A549 (cell line): Measurements from ENCODE around the gene PRR22. TPM values are rescaled to one million over a fixed set of nuclear protein-coding genes. Genes with fewer than 3 reads are reported as not detected.

Source experiments
- ATAC-seq, 2 experiments: fragments of 200-7000 bp in 1 of 2; fragments of >200 bp in 1 of 2; cut with Nextera tagmentation in 1 of 2; cut with Tn5 transposase in 1 of 2; 3 replicates each; pipeline versions ENCODE4 v1.8.0 to v1.9.1; 2018 to 2020; ENCODE audit warnings: mild to moderate bottlenecking in 1 of 2, moderate library complexity in 1 of 2
- CTCF ChIA-PET: fragments of 300-600 bp; sonication (Branson Sonifier 250); formaldehyde crosslinking; extraction: SDS; loops from one replicate; lab custom pipeline; 2021; ENCODE audit warnings: antibody characterized with exemption, inconsistent platforms; lab: Yijun Ruan, JAX
- POLR2A ChIA-PET: fragments of 350-600 bp; formaldehyde crosslinking; extraction: SDS; loops from one replicate; lab custom pipeline; 2021; ENCODE audit warnings: antibody characterized with exemption, inconsistent platforms; lab: Yijun Ruan, JAX
- DNase-seq, 2 experiments: peaks; one replicate each; pipeline versions ENCODE4 v3.0.0 to v3.0.0-alpha.2; 2011 to 2016; ENCODE audit warnings: low read depth in 1 of 2, low spot score in 1 of 2
- FAIRE-seq: peaks from 2 replicates; lab custom pipeline; 2011; peaks lifted over from hg19 to GRCh38; lab: Jason Lieb, UNC
- H3K27ac ChIP-seq, 2 experiments: fragments of >200 bp; sonication (Bioruptor Twin); formaldehyde crosslinking; 3 replicates each; pipeline ENCODE4 v1.5.1; 2016 to 2017
- H3K4me1 ChIP-seq: fragments of >200 bp; sonication (Bioruptor Twin); formaldehyde crosslinking; 3 replicates; pipeline ENCODE4 v1.6.1; 2016
- H3K4me2 ChIP-seq: fragments of >200 bp; sonication (Bioruptor Twin); formaldehyde crosslinking; 3 replicates; pipeline ENCODE4 v1.6.1; 2016
- H3K4me3 ChIP-seq: fragments of >200 bp; sonication (Bioruptor Twin); formaldehyde crosslinking; 3 replicates; pipeline ENCODE4 v1.5.1; 2016
- H3K9me3 ChIP-seq: fragments of >200 bp; sonication (Bioruptor Twin); formaldehyde crosslinking; 3 replicates; pipeline ENCODE4 v1.6.1; 2016
- ATOH8 ChIP-seq: fragments of 250-450 bp; sonication (Bioruptor Pico); IDR thresholded peaks from 2 replicates; pipeline ENCODE4 v1.5.0; 2020; ENCODE audit warnings: low read depth, mild to moderate bottlenecking, moderate library complexity
- BHLHE40 ChIP-seq: IDR thresholded peaks from 2 replicates; pipeline ENCODE4 v1.6.1; 2012; ENCODE audit warnings: low read depth, low read length, inconsistent platforms
- CBX2 ChIP-seq: fragments of 200-600 bp; sonication (generic); IDR thresholded peaks from 2 replicates; pipeline ENCODE4 v1.6.1; 2016; ENCODE audit warnings: low read depth, mild to moderate bottlenecking, borderline replicate concordance
- CBX8 ChIP-seq: fragments of 200-600 bp; sonication (generic); IDR thresholded peaks from 2 replicates; pipeline ENCODE4 v1.6.1; 2016
- CHD2 ChIP-seq: fragments of 150-350 bp; IDR thresholded peaks from 2 replicates; pipeline ENCODE4 v1.6.1; 2014; ENCODE audit warnings: low read length; ENCODE audit not compliant: partially characterized antibody
- E2F6 ChIP-seq: IDR thresholded peaks from 2 replicates; pipeline ENCODE4 v1.6.1; 2012; ENCODE audit warnings: low read depth, borderline replicate concordance
- ESRRA ChIP-seq: fragments of 150-350 bp; IDR thresholded peaks from 2 replicates; pipeline ENCODE4 v1.6.1; 2014; ENCODE audit warnings: mild to moderate bottlenecking, low read length, borderline replicate concordance
- HOXA7 ChIP-seq: fragments of 250-450 bp; sonication (Bioruptor Pico); IDR thresholded peaks from 2 replicates; pipeline ENCODE4 v1.5.0; 2020; ENCODE audit warnings: mild to moderate bottlenecking, moderate library complexity
- HOXB5 ChIP-seq: fragments of 250-450 bp; sonication (Bioruptor Pico); IDR thresholded peaks from 2 replicates; pipeline ENCODE4 v1.5.0; 2020; ENCODE audit warnings: mild to moderate bottlenecking, moderate library complexity
- JUN ChIP-seq, 2 experiments: fragments of >200 bp; sonication (Bioruptor Twin); formaldehyde crosslinking; IDR thresholded peaks; 2 replicates in 1 of 2; 3 replicates in 1 of 2; pipeline ENCODE4 v1.6.1; 2016 to 2017
- KDM5A ChIP-seq: fragments of 200-600 bp; sonication (generic); IDR thresholded peaks from 2 replicates; pipeline ENCODE4 v1.6.1; 2016; ENCODE audit warnings: antibody characterized with exemption, mild to moderate bottlenecking
- MAZ ChIP-seq: fragments of 150-350 bp; IDR thresholded peaks from 2 replicates; pipeline ENCODE4 v1.6.1; 2014; ENCODE audit warnings: antibody characterized with exemption, low read depth, low read length, borderline replicate concordance
- MYC ChIP-seq: IDR thresholded peaks from 2 replicates; pipeline ENCODE4 v1.6.1; 2012; ENCODE audit warnings: mild to moderate bottlenecking, inconsistent platforms, low read length, improper control_type of control experiment, borderline replicate concordance
- NFE2L2 ChIP-seq: fragments of 150-350 bp; conservative IDR thresholded peaks from 2 replicates; pipeline ENCODE4 v1.6.1; 2014; ENCODE audit warnings: low read length
- POLR2A ChIP-seq: IDR thresholded peaks from 2 replicates; pipeline ENCODE4 v1.6.1; 2012; ENCODE audit warnings: mild to moderate bottlenecking, low read length
- POLR2AphosphoS2 ChIP-seq: conservative IDR thresholded peaks from 2 replicates; pipeline ENCODE4 v1.6.1; 2012; ENCODE audit warnings: low read length, improper control_type of control experiment, inconsistent platforms
- RAD21 ChIP-seq, 2 experiments: fragments of >200 bp in 1 of 2; sonication (Bioruptor Twin) in 1 of 2; formaldehyde crosslinking in 1 of 2; IDR thresholded peaks in 1 of 2; conservative IDR thresholded peaks in 1 of 2; 2 replicates in 1 of 2; 3 replicates in 1 of 2; pipeline ENCODE4 v1.6.1; 2012 to 2018; ENCODE audit warnings: inconsistent platforms in 1 of 2
- RCOR1 ChIP-seq: fragments of 150-350 bp; IDR thresholded peaks from 2 replicates; pipeline ENCODE4 v1.6.1; 2014; ENCODE audit warnings: antibody characterized with exemption, low read length, low read depth
- RNF2 ChIP-seq: fragments of 200-600 bp; sonication (generic); IDR thresholded peaks from 2 replicates; pipeline ENCODE4 v1.6.1; 2016; ENCODE audit warnings: low read depth, mild to moderate bottlenecking, antibody characterized with exemption, moderate library complexity, borderline replicate concordance
- SMC3 ChIP-seq: fragments of >200 bp; sonication (Bioruptor Twin); formaldehyde crosslinking; IDR thresholded peaks from 3 replicates; pipeline ENCODE4 v1.6.1; 2018; ENCODE audit warnings: inconsistent platforms
- TP53 ChIP-seq: fragments of 250-450 bp; sonication (Bioruptor Pico); IDR thresholded peaks from 2 replicates; pipeline ENCODE4 v1.5.0; 2021; ENCODE audit warnings: mild to moderate bottlenecking, moderate library complexity
- ZC3H11A ChIP-seq: fragments of 450-650 bp; IDR thresholded peaks from 2 replicates; pipeline ENCODE4 v1.6.1; 2014; ENCODE audit warnings: antibody characterized with exemption, mild to moderate bottlenecking
- ZFP36 ChIP-seq: fragments of 450-650 bp; IDR thresholded peaks from 2 replicates; pipeline ENCODE4 v1.6.1; 2014; ENCODE audit warnings: borderline replicate concordance; ENCODE audit not compliant: partially characterized antibody
- whole genome bisulfite sequencing: methylation state at CpG from one replicate; pipeline ENCODE4 v1.1.6; 2017; ENCODE audit errors: missing lambda C conversion rate; 5-methylcytosine and 5-hydroxymethylcytosine counted together
- polyA plus RNA-seq, 4 experiments: library from polyadenylated mRNA; depleted of rRNA in 3 of 4; stranded (reverse); fragments of >200 nt; fragmentation: RNase III in 1 of 4; extraction: RNeasy Plus Mini Kit Qiagen cat#74134 plus additional on column Dnase treatment in 1 of 4; gene quantifications; 2 replicates in 3 of 4; 3 replicates in 1 of 4; pipeline ENCODE4 v1.2.3, GENCODE V29; 2011 to 2017
- TF ChIP-seq, protein P1 (sequence below): fragments of >200 bp; sonication (Bioruptor Twin); formaldehyde crosslinking; IDR thresholded peaks from 3 replicates; pipeline ENCODE4 v1.6.1; 2016
- TF ChIP-seq, protein P2 (sequence below): IDR thresholded peaks from 2 replicates; pipeline ENCODE4 v1.6.1; 2012

The PRR22 gene
- polyA plus RNA-seq, 2 of the 4 experiments (the other 2 are of a cell fraction) = 0.65 to 2.2 TPM

GRCh38 chr19:5767949-5768348, 16.6 kb downstream of the PRR22 start:
- no peak for TF ChIP-seq TP53 (CRISPR knock-in tag)
- H3K9me3 ChIP-seq = no peaks in the 10 kb centered on the region
- DNase-seq (no peak), ATAC-seq (no peak), FAIRE-seq (no peak)
- H3K4me1 ChIP-seq = no peaks in the 10 kb centered on the region
- WGBS = 91% methylated on average over 10 of the region's 10 CpGs
- ChIA-PET CTCF (interaction anchor here (0.6 to 0.8 kb wide), 2 partner anchors 26 to 27 kb away, joined by 3 read pairs; no protein-coding TSS in a partner anchor), POLR2A (no interaction called here)
- H3K4me3 ChIP-seq = no peak overlapping the region
- H3K4me2 ChIP-seq = no peak overlapping the region
- no peak overlapping the region for H3K27ac ChIP-seq

DNA sequence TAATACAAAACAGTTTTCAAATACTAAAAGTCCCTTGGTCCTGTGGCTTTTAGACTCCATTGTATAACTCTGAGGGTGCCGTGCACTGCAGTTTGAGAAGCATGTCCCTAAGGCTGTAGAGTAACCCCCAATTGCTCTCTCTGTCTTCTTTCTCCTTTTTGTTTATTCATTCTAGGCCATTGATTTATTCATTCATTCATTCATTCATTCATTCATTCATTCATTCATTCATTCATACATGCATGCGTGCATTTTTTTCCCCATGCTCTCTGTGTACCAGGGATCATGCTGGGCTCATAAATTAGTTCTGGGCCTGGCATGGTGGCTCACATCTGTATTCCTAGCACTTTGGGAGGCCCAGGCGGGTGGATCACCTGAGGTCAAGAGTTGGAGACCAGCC, 19.3 kb downstream of the PRR22 start:
- ATAC-seq = no peak

DNA sequence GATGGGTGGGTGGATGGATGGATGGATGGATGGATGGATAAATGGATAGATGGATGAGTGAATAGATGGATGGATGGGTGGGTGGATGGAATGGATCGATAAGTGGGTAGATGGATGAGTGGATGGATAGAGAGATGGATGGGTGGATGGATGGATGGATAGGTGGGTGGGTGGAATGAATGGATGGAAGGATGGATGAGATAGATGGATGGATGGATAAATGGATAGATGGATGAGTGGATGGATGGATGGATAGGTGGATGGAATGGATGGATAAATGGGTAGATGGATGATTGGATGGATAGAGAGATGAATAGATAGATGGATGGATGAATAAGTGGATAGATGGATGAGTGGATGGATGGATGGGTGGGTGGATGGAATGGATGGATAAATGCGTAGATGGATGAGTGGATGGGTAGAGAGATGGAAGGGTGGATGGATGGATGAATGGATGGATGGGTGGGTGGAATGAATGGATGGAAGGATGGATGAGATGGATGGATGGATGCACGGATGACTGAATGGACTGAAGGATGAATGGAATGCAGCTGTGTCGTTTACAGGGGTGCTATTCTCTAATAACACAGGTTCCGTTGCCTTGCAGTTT, 21.8 kb downstream of the PRR22 start:
- ChIA-PET POLR2A (no interaction called here), CTCF (no interaction called here)
- no peak for FAIRE-seq
- no peak for ATAC-seq
- Histone ChIP-seq H3K27ac (no peak overlapping the region), H3K4me2 (no peak overlapping the region), H3K9me3 (no peaks in the 10 kb centered on the region), H3K4me3 (no peak overlapping the region), H3K4me1 (no peaks in the 10 kb centered on the region)
- DNase-seq = no peak
- no peak for TF ChIP-seq KDM5A
- no peak for TF ChIP-seq MYC
- no peak for TF ChIP-seq E2F6
- no peak for TF ChIP-seq SMC3
- TF ChIP-seq CBX2 = no peak
- no peak for TF ChIP-seq RAD21 (conservative IDR thresholded peaks at IDR 0.05 in 1 of 2, IDR thresholded peaks at IDR 0.05 in 1 of 2)
- no peak for TF ChIP-seq JUN (IDR thresholded peaks at IDR 0.05)
- TF ChIP-seq TP53 (CRISPR knock-in tag) = no peak
- TF ChIP-seq CHD2 = no peak
- no peak for TF ChIP-seq BHLHE40
- TF ChIP-seq RNF2 = no peak
- 56% methylated on average over 5 of the region's 5 CpGs for WGBS

More for the DNA sequence above, 19.3 kb downstream of the PRR22 start:
- WGBS = 100% methylated on average over 3 of the region's 3 CpGs
- DNase-seq = no peak
- no peak for TF ChIP-seq POLR2A
- CTCF ChIA-PET = interaction anchor here (0.8 kb wide), 1 partner anchor 22 kb away, joined by 3 read pairs; no protein-coding TSS in a partner anchor
- POLR2A ChIA-PET = interaction anchor here (0.6 kb wide), 1 partner anchor 45 kb away, joined by 3 read pairs; the partner anchor contains the start of genes CATSPERD and LONP1
- Histone ChIP-seq H3K27ac (no peak overlapping the region), H3K4me2 (no peak overlapping the region), H3K4me1 (no peaks in the 10 kb centered on the region), H3K9me3 (no peaks in the 10 kb centered on the region), H3K4me3 (no peak overlapping the region)
- no peak for FAIRE-seq

GRCh38 chr19:5753743-5754142, 30.8 kb downstream of the PRR22 start:
- FAIRE-seq = no peak
- POLR2A ChIA-PET = no interaction called here
- Histone ChIP-seq H3K4me2 (no peak overlapping the region), H3K4me3 (no peak overlapping the region), H3K4me1 (no peaks in the 10 kb centered on the region), H3K27ac (no peak overlapping the region), H3K9me3 (no peaks in the 10 kb centered on the region)
- no peak for DNase-seq
- TF ChIP-seq ZC3H11A (no peak), CBX8 (no peak), MAZ (no peak)
- WGBS = 66% methylated on average over 6 of the region's 6 CpGs
- no peak for ATAC-seq
- CTCF ChIA-PET = no interaction called here

DNA sequence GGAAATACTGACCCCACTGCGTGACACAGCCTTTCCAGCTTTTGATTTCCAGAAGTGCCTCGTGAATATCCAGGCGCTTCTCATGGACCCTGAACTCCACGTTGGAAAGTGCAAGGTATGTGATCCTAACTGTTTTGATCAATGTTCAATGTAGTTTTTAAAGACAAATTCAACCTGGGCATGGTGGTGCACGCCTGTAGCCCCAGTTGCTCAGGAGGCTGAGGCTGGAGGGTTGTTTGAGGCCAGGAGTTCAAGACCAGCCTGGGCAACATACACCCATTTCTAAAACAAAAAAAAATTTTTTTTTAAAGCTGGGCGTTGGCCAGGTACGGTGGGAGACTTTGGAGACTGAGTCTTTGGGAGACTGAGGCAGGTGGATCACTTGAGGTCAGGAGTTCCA, 32.8 kb downstream of the PRR22 start:
- no peak for FAIRE-seq
- WGBS = 75% methylated on average over 7 of the region's 7 CpGs
- no peaks in the 10 kb centered on the region for H3K9me3 ChIP-seq
- no peak overlapping the region for H3K4me3 ChIP-seq
- DNase-seq = no peak
- H3K27ac ChIP-seq = no peak overlapping the region
- ChIA-PET CTCF (interaction anchor here (1.6 kb wide), 1 partner anchor 53 kb away, joined by 4 read pairs; no protein-coding TSS in a partner anchor), POLR2A (no interaction called here)
- ATAC-seq = no peak
- no peaks in the 10 kb centered on the region for H3K4me1 ChIP-seq
- H3K4me2 ChIP-seq = no peak overlapping the region
- TF ChIP-seq MYC (no peak), NFE2L2 (no peak), RCOR1 (no peak), HOXB5 (CRISPR knock-in tag) (no peak), ZC3H11A (no peak), HOXA7 (no peak), ESRRA (no peak), ATOH8 (no peak), ZFP36 (no peak), POLR2AphosphoS2 (no peak)
- TF ChIP-seq, protein P1, sequence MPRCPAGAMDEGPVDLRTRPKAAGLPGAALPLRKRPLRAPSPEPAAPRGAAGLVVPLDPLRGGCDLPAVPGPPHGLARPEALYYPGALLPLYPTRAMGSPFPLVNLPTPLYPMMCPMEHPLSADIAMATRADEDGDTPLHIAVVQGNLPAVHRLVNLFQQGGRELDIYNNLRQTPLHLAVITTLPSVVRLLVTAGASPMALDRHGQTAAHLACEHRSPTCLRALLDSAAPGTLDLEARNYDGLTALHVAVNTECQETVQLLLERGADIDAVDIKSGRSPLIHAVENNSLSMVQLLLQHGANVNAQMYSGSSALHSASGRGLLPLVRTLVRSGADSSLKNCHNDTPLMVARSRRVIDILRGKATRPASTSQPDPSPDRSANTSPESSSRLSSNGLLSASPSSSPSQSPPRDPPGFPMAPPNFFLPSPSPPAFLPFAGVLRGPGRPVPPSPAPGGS = no peak
- TF ChIP-seq, protein P2, sequence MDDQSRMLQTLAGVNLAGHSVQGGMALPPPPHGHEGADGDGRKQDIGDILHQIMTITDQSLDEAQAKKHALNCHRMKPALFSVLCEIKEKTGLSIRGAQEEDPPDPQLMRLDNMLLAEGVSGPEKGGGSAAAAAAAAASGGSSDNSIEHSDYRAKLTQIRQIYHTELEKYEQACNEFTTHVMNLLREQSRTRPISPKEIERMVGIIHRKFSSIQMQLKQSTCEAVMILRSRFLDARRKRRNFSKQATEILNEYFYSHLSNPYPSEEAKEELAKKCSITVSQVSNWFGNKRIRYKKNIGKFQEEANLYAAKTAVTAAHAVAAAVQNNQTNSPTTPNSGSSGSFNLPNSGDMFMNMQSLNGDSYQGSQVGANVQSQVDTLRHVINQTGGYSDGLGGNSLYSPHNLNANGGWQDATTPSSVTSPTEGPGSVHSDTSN = no peak
